Loucy (cell line): ENCODE data around the gene PRKCZ.

Experiments used
- H2AFZ ChIP-seq: fragments of 200-600 bp; sonication (generic); 2 replicates; pipeline ENCODE4 v1.6.0; 2016; ENCODE audit warnings: antibody characterized with exemption, mild to moderate bottlenecking, low read length, moderate library complexity
- H3F3A ChIP-seq: fragments of 200-600 bp; 2 replicates; pipeline ENCODE4 v1.6.0; 2016; ENCODE audit warnings: antibody characterized with exemption, low read depth, mild to moderate bottlenecking
- H3K27me3 ChIP-seq: fragments of 200-600 bp; sonication (generic); 2 replicates; pipeline ENCODE4 v1.6.1; 2014; ENCODE audit warnings: low read length, mild to moderate bottlenecking; ENCODE audit not compliant: insufficient read depth, poor library complexity, severe bottlenecking
- H3K36me3 ChIP-seq: fragments of 200-600 bp; sonication (generic); 2 replicates; pipeline ENCODE4 v1.6.1; 2016; ENCODE audit warnings: low read length; ENCODE audit not compliant: insufficient read depth
- H3K4me1 ChIP-seq: fragments of 200-600 bp; sonication (generic); 2 replicates; pipeline ENCODE4 v1.5.1; 2014; ENCODE audit warnings: low read length, mild to moderate bottlenecking; ENCODE audit not compliant: insufficient read depth, poor library complexity, severe bottlenecking
- H3K4me2 ChIP-seq: fragments of 200-600 bp; sonication (generic); 2 replicates; pipeline ENCODE4 v1.6.0; 2014; ENCODE audit warnings: antibody characterized with exemption, low read length, low read depth, mild to moderate bottlenecking; ENCODE audit not compliant: poor library complexity, severe bottlenecking
- H3K4me3 ChIP-seq: fragments of 200-600 bp; sonication (generic); 2 replicates; pipeline ENCODE4 v1.5.1; 2014; ENCODE audit warnings: low read length, mild to moderate bottlenecking, mixed read lengths; ENCODE audit not compliant: poor library complexity, severe bottlenecking
- H3K79me2 ChIP-seq: fragments of 200-600 bp; sonication (generic); 2 replicates; pipeline ENCODE4 v1.6.1; 2014; ENCODE audit warnings: low read length; ENCODE audit not compliant: insufficient read depth
- H3K9ac ChIP-seq: fragments of 200-600 bp; sonication (generic); 2 replicates; pipeline ENCODE4 v1.6.0; 2014; ENCODE audit warnings: mild to moderate bottlenecking, low read depth, low read length, moderate library complexity; ENCODE audit not compliant: poor library complexity, severe bottlenecking
- H3K9me2 ChIP-seq: fragments of 200-600 bp; sonication (generic); replicated peaks from 2 replicates; pipeline ENCODE4 v1.6.1; 2016; ENCODE audit warnings: low read depth, low read length, mixed read lengths
- H3K9me3 ChIP-seq: fragments of 200-600 bp; sonication (generic); 2 replicates; pipeline ENCODE4 v1.6.1; 2014; ENCODE audit warnings: mild to moderate bottlenecking, antibody characterized with exemption, low read length, low read depth; ENCODE audit not compliant: insufficient read depth
- H4K20me1 ChIP-seq: fragments of 200-600 bp; sonication (generic); 2 replicates; pipeline ENCODE4 v1.6.0; 2014; ENCODE audit warnings: antibody characterized with exemption, low read length, mild to moderate bottlenecking; ENCODE audit not compliant: insufficient read depth, poor library complexity, severe bottlenecking
- CTCF ChIP-seq: fragments of 200-600 bp; sonication (generic); conservative IDR thresholded peaks from 2 replicates; pipeline ENCODE4 v1.5.1; 2014; ENCODE audit warnings: mild to moderate bottlenecking, antibody characterized with exemption, low read length
- EZH2phosphoT487 ChIP-seq: fragments of 200-600 bp; IDR thresholded peaks from 2 replicates; pipeline ENCODE4 v1.6.1; 2018; ENCODE audit warnings: antibody characterized with exemption, mild to moderate bottlenecking, moderate library complexity, borderline replicate concordance

The PRKCZ gene

GRCh38 chr1:2173546-2174347, 123.5 kb downstream of the PRKCZ start:
- Histone ChIP-seq H3K79me2 (no peaks in the 10 kb centered on the region), H3K4me3 (no peak overlapping the region), H2AFZ (no peak overlapping the region), H3K27me3 (no peaks in the 10 kb centered on the region), H4K20me1 (no peaks in the 10 kb centered on the region), H3F3A (no peaks in the 10 kb centered on the region), H3K9me2 (no peaks in the 10 kb centered on the region), H3K9ac (no peak overlapping the region), H3K9me3 (no peaks in the 10 kb centered on the region), H3K4me2 (no peak overlapping the region), H3K36me3 (no peaks in the 10 kb centered on the region), H3K4me1 (no peaks in the 10 kb centered on the region)
- TF ChIP-seq CTCF (no peak), EZH2phosphoT487 (no peak)

GRCh38 chr1:2174348-2175054, 124.3 kb downstream of the PRKCZ start:
- Histone ChIP-seq H3K9ac (no peak overlapping the region), H2AFZ (no peak overlapping the region), H3K79me2 (no peaks in the 10 kb centered on the region), H3K9me2 (no peaks in the 10 kb centered on the region), H3K4me2 (no peak overlapping the region), H3K4me1 (no peaks in the 10 kb centered on the region), H3K27me3 (no peaks in the 10 kb centered on the region), H3K36me3 (no peaks in the 10 kb centered on the region), H4K20me1 (no peaks in the 10 kb centered on the region), H3F3A (no peaks in the 10 kb centered on the region), H3K4me3 (no peak overlapping the region), H3K9me3 (no peaks in the 10 kb centered on the region)
- TF ChIP-seq EZH2phosphoT487 (no peak), CTCF (peak; percentile 86)

GRCh38 chr1:2175055-2175414, 124.8 kb downstream of the PRKCZ start:
- TF ChIP-seq EZH2phosphoT487 (no peak), CTCF (no peak)
- H3K4me3 ChIP-seq = no peak overlapping the region
- no peak overlapping the region for H3K9ac ChIP-seq
- no peaks in the 10 kb centered on the region for H3K4me1 ChIP-seq
- H3K27me3 ChIP-seq = no peaks in the 10 kb centered on the region
- H3F3A ChIP-seq = no peaks in the 10 kb centered on the region
- no peak overlapping the region for H2AFZ ChIP-seq
- no peaks in the 10 kb centered on the region for H3K36me3 ChIP-seq
- no peaks in the 10 kb centered on the region for H3K9me2 ChIP-seq
- H3K4me2 ChIP-seq = no peak overlapping the region
- H4K20me1 ChIP-seq = no peaks in the 10 kb centered on the region
- H3K79me2 ChIP-seq = no peaks in the 10 kb centered on the region
- no peaks in the 10 kb centered on the region for H3K9me3 ChIP-seq
